GM21528 (cell line): ENCODE results near the gene PET117.
"Not testable (repeated sequence)": the region's sequence is repeated elsewhere in the genome, so short reads cannot be mapped to it uniquely, and the experiment has no call there.

Experiments used
- ATAC-seq: cut with Tn5 transposase; IDR thresholded peaks from one replicate; pipeline ENCODE4 v1.9.1; 2021; ENCODE audit warnings: mild to moderate bottlenecking, moderate library complexity; ENCODE audit not compliant: unreplicated experiment, low FRiP score

PET117 gene

DNA sequence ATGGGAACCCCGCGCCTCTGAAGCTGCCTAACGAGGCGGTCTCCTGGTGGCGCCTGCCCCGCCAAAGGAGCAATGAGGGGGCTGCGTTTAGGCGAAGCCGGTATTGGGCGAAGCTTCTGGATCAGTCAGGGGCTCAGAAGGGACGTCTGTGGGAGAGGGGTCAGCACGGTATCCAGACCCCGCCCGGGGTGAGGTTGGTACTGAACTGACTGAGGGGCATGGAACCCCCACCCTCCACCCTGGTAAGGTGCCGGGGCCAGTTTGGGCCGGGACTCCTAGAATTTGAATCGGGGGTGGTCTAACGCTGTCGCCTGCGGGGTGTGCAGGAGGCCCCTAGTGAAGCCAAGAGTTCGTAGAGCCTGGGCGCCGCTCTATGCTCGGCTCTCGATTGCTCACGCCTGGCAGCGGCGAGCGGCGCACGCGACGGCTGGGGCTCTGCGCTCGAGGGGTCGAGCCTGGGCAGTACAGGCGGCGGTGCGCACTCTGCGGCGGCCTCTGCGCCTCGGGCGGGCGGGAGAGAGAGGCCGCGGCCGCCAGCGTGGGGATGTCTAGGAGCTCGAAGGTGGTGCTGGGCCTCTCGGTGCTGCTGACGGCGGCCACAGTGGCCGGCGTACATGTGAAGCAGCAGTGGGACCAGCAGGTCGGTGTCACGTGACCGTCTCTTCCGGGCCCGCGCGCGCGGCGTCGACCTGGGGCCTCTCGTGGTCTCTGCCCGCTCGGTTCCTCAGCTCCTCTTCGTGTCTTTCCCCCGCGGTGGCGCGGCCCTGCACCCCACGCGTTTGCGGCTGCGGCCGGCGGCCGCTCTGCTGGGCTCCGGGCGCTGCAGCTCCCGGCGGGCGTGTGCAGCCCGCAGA is at the start of gene PET117, which contains the start of gene KAT14:
PET117 (plus strand) TSS at position 452 of the 854 bp plus-strand sequence; CDS start at position 545, 93 bp downstream.
KAT14 (plus strand) TSS at position 452 of the 854 bp plus-strand sequence. CDS start 4,798 bp downstream, outside the sequence.
- peak; percentile 90 for ATAC-seq

DNA sequence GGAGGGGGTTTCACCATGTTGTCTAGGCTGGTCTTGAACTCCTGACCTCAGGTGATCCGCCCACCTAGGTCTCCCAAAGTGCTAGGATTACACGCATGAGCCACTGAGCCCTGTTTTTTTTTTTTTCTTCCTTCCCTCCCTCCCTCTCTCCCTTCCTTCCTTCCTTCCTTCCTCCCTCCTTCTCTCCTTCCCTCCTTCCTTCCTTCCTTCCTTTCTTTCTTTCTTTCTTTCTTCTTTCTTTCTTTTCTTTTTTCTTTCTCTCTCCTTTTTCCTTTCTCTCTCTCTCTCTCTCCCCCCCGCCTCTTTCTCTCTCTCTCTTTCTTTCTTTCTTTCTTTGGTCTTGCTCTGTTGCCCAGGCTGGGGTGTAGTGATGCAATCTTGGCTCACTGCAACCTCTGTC is 49.4 kb upstream of the PET117 start:
- ATAC-seq, result not testable (repeated sequence)

GRCh38 chr20:18088841-18089240 is 48.8 kb upstream of the PET117 start:
- not testable (repeated sequence) for ATAC-seq

DNA sequence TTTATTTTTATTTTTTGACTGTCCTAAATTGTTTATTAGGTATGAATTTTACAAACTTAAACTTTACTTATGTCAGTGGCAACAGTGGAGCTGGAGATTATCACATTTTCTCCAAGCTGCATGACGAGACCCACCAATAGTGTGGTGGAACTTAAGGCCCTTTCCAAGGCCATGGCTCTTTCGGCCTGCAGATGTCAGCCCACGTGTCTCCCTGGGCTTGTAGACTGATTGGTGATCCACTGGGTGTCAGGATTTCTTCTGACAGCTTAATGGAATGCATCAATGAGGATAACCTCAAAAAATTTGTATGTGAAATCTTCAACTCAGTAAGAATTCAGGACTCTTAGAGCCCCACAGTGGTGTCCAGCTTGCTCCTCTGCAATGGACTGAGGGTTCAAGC is 47.6 kb upstream of the PET117 start:
- no peak for ATAC-seq

GRCh38 chr20:18090477-18090876 is 47.2 kb upstream of the PET117 start:
- no peak for ATAC-seq

GRCh38 chr20:18091623-18092022 is 46.0 kb upstream of the PET117 start:
- ATAC-seq, result no peak

- ATAC-seq, result no peak
Measured at GRCh38 chr20:18092890-18093289, 44.8 kb upstream of the PET117 start.

- ATAC-seq, result no peak
Measured at GRCh38 chr20:18093388-18093787, 44.3 kb upstream of the PET117 start.

DNA sequence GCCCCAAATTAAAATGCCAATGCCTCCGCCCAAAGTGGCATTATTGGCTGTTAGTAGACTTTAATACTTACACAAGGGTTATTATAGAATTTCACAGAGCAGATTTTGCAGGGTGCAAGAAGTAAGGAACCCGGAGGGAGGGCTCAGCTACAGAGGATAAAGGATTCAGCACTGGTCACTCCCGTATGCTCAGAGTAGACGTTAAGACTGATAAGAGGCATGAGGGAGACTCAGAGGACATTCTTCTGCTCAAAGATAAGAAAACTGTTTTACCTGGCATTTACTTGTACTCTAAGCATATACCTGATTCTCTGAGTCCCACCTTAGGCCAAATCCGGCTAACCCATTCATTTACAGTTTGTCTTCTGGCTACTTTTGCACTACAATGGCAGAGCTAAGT is 43.5 kb upstream of the PET117 start:
- ATAC-seq, result no peak

DNA sequence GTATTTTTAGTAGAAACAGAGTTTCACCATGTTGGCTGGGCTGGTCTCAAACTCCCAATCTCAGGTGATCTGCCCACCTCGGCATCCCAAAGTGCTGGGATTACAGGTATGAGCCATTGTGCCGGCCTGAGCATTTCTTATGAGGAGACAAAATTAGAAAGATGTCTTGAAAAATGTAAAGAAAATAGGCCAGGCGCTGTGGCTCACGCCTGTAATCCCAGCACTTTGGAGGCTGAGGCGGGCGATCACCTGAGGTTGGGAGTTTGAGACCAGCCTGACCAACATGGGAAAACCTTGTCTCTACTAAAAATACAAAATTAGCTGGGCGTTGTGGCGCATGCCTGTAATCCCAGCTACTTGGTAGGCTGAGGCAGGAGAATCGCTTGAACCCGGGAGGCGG is 37.1 kb upstream of the PET117 start:
- not testable (repeated sequence) for ATAC-seq

- ATAC-seq, result no peak
Measured at GRCh38 chr20:18101125-18101810, 36.4 kb upstream of the PET117 start.

GRCh38 chr20:18103497-18103896 is 34.2 kb upstream of the PET117 start:
- ATAC-seq, result no peak

GRCh38 chr20:18108326-18108725 is 29.3 kb upstream of the PET117 start:
- no peak for ATAC-seq

DNA sequence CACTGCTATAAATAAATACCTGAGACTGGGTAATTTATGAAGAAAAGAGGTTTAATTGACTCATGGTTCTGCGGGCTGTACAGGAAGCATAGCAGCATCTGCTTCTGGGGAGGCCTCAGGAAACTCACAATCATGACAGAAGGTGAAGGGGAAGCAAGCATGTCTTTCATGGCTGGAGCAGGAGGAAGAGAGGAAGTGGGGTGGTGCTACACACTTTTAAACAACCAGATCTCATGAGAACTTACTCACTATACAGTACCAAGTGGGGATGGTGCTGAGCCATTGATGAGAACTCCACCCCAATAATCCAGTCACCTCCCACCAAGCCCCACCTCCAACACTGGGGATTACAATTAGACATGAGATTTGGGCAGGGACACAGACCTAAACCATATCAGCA is 9.1 kb upstream of the PET117 start:
- not testable (repeated sequence) for ATAC-seq

DNA sequence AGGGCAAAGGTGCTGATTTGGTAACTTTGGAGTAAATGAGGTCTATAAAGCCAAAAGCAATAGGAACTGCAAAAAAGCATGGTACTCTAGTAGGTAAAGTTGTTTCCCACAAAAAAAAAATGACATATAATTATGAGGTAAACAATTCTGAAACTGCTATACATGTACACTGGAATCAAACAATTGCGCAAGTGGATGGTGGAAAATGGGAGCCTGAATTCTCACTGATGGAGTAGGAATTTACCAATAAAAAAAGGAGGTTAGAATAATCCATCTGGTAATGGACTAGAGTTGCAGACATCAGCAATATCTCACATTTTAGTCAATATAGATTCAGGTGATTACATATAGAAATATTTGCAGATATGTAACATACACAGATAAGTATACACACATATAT is 5.0 kb upstream of the PET117 start:
- no peak for ATAC-seq

- ATAC-seq, result no peak
Measured at GRCh38 chr20:18133962-18134361, 3.7 kb upstream of the PET117 start.

DNA sequence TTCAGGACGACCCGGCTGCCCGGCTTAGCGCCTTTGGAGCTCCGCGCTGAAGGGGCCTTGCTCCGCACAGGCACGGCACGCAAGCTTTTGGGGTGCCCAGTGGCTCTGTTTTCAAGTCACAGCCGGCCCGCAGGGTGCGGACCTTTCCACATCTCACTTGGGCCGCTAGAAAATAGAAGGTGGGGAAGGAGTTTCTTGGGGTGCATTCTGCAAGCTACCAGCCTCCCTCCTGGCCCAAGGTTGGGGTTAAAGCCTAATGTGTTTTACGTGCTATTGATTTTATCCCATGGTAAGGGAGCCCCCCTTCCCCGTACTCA is 561 bp downstream of the PET117 start:
- ATAC-seq, result peak; percentile 35

GRCh38 chr20:18138639-18139583 is 1.2 kb downstream of the PET117 start:
- no peak for ATAC-seq

DNA sequence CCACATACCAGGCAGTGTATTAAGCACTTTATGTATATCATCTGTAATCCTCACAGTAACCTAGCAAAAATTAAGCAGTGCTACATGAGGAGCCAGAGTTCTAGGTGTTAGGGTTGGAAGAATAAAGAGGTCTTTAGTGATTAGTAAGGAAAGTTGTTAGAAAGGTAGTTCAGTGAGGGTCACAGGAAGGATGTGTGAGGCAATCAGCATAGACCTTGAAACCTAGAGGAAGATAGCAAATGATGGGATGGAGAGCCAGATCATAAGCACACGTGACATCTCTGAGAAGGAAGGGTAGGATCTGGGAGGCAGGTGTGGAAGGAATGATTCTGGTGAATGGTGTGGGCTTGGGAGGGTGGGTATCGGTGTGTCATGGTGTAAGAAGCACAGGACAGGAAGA is 2.2 kb downstream of the PET117 start:
- no peak for ATAC-seq

GRCh38 chr20:18144541-18145099 is 7.0 kb downstream of the PET117 start:
- ATAC-seq, result no peak
